ENCODE data around the gene CCDC7.
"Not testable (repeated sequence)": the region's sequence is repeated elsewhere in the genome, so short reads cannot be mapped to it uniquely, and the experiment has no call there.

CCDC7 gene

GRCh38 chr10:32793033-32793432 lies 347.1 kb downstream of the CCDC7 start:
- H3K27ac ChIP-seq = no peak overlapping the region
- TF ChIP-seq ZFX (IDR thresholded peaks at IDR 0.05) (no peak), CTCF (conservative IDR thresholded peaks at IDR 0.05) (no peak)

GRCh38 chr10:32795598-32796183 lies 349.8 kb downstream of the CCDC7 start:
- H3K27ac ChIP-seq = no peak overlapping the region
- TF ChIP-seq CTCF (conservative IDR thresholded peaks at IDR 0.05) (peak; percentile 83), ZFX (IDR thresholded peaks at IDR 0.05) (no peak)

- H3K27ac ChIP-seq = not testable (repeated sequence)
- peak; percentile 5; the same call in 1 of the 2 replicates for TF ChIP-seq CTCF (conservative IDR thresholded peaks at IDR 0.05)
Observed at GRCh38 chr10:32797393-32797792, 351.5 kb downstream of the CCDC7 start.

GRCh38 chr10:32846974-32847373 lies 401.0 kb downstream of the CCDC7 start:
- no peak overlapping the region for H3K27ac ChIP-seq
- no peak for TF ChIP-seq ZFX (IDR thresholded peaks at IDR 0.05)
- no peak for TF ChIP-seq CTCF (conservative IDR thresholded peaks at IDR 0.05)

- TF ChIP-seq CTCF (conservative IDR thresholded peaks at IDR 0.05) (no peak), ZFX (IDR thresholded peaks at IDR 0.05) (no peak)
- no peak overlapping the region for H3K27ac ChIP-seq
Observed at GRCh38 chr10:32851301-32851700, 405.4 kb downstream of the CCDC7 start.

- TF ChIP-seq CTCF (conservative IDR thresholded peaks at IDR 0.05) (no peak), ZFX (IDR thresholded peaks at IDR 0.05) (no peak)
- no peak overlapping the region for H3K27ac ChIP-seq
Observed at GRCh38 chr10:32854435-32854834, 408.5 kb downstream of the CCDC7 start.

- no peak for TF ChIP-seq CTCF (conservative IDR thresholded peaks at IDR 0.05)
- TF ChIP-seq ZFX (IDR thresholded peaks at IDR 0.05) = no peak
- no peak overlapping the region for H3K27ac ChIP-seq
Observed at GRCh38 chr10:32865170-32865569, 419.2 kb downstream of the CCDC7 start.

Measured in C4-2B (cell line).